HepG2 (cell line): ENCODE measurements around the gene VENTX.

Experiments
- TF ChIP-seq, protein P1 (sequence below): IDR thresholded peaks from 2 replicates; pipeline ENCODE4 v1.6.1; 2016
- TF ChIP-seq, protein P2 (sequence below): sonication (generic); formaldehyde crosslinking; IDR thresholded peaks from 2 replicates; pipeline ENCODE4 v1.4.0; 2020; ENCODE audit warnings: mild to moderate bottlenecking, low read depth, missing genetic modification reagents
- TF ChIP-seq, protein P3 (sequence below): sonication (generic); formaldehyde crosslinking; IDR thresholded peaks from 2 replicates; pipeline ENCODE4 v1.5.0; 2020; ENCODE audit warnings: mild to moderate bottlenecking, missing genetic modification reagents, moderate library complexity

DNA sequence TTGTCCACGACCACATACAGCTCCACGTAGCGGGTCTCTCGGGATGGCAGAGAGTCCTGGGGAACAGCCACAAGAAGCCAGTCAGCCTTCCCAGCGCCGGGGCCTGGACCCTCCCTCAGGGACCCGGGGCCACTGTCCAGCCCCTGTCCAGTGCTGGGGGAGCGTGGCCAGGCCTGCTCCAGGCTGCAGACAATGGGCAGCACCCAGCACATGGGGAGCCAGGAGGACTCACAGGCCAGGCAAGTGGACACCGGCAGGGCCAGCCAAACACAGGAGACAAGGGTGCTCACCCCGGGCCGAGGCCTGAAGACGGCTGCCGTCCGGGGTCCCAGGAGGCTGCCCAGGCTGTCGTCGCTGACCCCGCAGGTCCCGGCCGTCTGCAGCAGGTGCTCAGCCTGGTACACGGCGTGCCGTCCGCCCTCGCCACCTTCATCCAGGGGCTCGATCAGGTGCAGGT lies 35.3 kb downstream of the VENTX start:
- TF ChIP-seq, protein P1, sequence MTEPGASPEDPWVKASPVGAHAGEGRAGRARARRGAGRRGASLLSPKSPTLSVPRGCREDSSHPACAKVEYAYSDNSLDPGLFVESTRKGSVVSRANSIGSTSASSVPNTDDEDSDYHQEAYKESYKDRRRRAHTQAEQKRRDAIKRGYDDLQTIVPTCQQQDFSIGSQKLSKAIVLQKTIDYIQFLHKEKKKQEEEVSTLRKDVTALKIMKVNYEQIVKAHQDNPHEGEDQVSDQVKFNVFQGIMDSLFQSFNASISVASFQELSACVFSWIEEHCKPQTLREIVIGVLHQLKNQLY (CRISPR knock-in tag) = no peak
- TF ChIP-seq, protein P2, sequence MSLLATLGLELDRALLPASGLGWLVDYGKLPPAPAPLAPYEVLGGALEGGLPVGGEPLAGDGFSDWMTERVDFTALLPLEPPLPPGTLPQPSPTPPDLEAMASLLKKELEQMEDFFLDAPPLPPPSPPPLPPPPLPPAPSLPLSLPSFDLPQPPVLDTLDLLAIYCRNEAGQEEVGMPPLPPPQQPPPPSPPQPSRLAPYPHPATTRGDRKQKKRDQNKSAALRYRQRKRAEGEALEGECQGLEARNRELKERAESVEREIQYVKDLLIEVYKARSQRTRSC = no peak
- TF ChIP-seq, protein P3, sequence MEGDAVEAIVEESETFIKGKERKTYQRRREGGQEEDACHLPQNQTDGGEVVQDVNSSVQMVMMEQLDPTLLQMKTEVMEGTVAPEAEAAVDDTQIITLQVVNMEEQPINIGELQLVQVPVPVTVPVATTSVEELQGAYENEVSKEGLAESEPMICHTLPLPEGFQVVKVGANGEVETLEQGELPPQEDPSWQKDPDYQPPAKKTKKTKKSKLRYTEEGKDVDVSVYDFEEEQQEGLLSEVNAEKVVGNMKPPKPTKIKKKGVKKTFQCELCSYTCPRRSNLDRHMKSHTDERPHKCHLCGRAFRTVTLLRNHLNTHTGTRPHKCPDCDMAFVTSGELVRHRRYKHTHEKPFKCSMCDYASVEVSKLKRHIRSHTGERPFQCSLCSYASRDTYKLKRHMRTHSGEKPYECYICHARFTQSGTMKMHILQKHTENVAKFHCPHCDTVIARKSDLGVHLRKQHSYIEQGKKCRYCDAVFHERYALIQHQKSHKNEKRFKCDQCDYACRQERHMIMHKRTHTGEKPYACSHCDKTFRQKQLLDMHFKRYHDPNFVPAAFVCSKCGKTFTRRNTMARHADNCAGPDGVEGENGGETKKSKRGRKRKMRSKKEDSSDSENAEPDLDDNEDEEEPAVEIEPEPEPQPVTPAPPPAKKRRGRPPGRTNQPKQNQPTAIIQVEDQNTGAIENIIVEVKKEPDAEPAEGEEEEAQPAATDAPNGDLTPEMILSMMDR (CRISPR knock-in tag) = no peak
